Measurements from ENCODE around the gene RHPN2.
A peak's percentile ranks its signal among the peaks of the same experiment; 100 is the strongest.
"Not testable (repeated sequence)": the region's sequence is repeated elsewhere in the genome, so short reads cannot be mapped to it uniquely, and the experiment has no call there.

RHPN2 gene

DNA sequence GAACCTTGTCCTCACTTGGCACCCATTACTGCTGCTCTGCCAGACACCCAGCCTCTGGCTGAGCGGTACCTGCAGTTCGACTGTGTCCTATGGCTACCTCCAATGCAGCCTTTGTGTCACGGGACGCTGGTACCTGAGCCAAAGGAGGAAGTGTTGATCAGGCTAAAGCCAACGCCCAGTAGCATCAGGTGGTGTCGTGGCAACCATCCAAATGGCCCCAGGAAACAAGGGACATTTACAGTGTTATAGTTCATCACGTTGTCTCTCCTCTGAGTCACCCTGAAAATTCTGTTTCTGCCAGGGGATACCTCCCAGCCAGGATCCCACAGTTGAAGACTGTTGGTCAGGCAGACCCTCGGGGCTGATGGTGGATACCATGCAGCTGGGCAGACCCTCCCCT, 10.1 kb downstream of the RHPN2 start:
- TF ChIP-seq, protein P1, sequence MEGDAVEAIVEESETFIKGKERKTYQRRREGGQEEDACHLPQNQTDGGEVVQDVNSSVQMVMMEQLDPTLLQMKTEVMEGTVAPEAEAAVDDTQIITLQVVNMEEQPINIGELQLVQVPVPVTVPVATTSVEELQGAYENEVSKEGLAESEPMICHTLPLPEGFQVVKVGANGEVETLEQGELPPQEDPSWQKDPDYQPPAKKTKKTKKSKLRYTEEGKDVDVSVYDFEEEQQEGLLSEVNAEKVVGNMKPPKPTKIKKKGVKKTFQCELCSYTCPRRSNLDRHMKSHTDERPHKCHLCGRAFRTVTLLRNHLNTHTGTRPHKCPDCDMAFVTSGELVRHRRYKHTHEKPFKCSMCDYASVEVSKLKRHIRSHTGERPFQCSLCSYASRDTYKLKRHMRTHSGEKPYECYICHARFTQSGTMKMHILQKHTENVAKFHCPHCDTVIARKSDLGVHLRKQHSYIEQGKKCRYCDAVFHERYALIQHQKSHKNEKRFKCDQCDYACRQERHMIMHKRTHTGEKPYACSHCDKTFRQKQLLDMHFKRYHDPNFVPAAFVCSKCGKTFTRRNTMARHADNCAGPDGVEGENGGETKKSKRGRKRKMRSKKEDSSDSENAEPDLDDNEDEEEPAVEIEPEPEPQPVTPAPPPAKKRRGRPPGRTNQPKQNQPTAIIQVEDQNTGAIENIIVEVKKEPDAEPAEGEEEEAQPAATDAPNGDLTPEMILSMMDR (IDR thresholded peaks at IDR 0.05), result no peak
- no peak for TF ChIP-seq ZFX (IDR thresholded peaks at IDR 0.05; ENCODE audit: borderline replicate concordance)
- peak overlapping the region; percentile 58 for H3K27ac ChIP-seq

DNA sequence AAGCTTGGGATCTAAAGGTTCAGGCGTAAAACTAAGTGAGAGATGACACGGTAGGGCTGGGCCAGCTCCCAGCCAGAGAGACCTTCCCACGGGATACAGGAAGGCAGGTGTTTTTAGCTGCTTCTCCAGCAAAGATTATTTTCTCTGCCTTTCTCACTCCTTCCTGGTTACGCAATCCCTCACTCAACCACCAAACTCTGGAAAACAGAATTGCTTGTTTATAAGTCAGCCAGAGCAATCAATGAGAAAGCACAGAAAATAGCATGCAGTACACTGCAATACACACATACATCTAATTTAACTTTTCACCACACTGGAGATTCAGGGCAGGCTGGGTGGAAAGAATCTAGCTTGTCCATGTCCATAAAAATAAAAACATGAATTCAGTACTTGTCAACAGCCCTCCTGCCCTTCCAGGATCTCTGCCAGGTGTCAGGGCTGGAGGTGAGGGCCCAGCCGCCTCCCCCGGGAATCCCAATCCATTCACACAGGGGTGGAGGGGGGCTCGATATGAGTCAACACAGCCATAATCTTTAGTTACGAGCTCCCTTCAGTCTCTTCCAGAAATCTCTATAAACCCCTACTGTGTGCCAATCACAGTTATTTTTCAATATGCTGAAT, 12.2 kb downstream of the RHPN2 start:
- H3K27ac ChIP-seq, result no peak overlapping the region
- TF ChIP-seq, protein P1 (IDR thresholded peaks at IDR 0.05), result no peak
- TF ChIP-seq ZFX (IDR thresholded peaks at IDR 0.05; ENCODE audit: borderline replicate concordance), result no peak

DNA sequence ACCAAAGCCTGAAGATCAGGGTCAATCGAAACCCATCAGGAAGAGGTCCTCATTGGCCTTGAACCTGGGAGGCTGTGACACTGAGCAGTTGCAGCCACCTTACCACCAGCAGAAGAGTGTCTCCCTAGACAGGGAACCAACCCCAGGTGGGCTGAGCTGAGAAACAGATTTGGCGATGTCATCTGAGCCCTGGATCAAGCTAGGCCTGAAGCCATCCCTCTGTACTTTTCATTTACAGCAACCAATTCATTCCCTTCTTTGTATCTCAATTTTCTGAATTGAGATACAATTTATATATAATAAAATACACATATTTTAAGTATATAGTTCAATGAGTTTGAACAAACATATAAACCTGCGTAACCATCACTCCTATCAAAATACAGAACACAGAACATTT, 14.6 kb downstream of the RHPN2 start:
- no peak overlapping the region for H3K27ac ChIP-seq
- TF ChIP-seq ZFX (IDR thresholded peaks at IDR 0.05; ENCODE audit: borderline replicate concordance), result no peak
- TF ChIP-seq, protein P1 (IDR thresholded peaks at IDR 0.05), result no peak

DNA sequence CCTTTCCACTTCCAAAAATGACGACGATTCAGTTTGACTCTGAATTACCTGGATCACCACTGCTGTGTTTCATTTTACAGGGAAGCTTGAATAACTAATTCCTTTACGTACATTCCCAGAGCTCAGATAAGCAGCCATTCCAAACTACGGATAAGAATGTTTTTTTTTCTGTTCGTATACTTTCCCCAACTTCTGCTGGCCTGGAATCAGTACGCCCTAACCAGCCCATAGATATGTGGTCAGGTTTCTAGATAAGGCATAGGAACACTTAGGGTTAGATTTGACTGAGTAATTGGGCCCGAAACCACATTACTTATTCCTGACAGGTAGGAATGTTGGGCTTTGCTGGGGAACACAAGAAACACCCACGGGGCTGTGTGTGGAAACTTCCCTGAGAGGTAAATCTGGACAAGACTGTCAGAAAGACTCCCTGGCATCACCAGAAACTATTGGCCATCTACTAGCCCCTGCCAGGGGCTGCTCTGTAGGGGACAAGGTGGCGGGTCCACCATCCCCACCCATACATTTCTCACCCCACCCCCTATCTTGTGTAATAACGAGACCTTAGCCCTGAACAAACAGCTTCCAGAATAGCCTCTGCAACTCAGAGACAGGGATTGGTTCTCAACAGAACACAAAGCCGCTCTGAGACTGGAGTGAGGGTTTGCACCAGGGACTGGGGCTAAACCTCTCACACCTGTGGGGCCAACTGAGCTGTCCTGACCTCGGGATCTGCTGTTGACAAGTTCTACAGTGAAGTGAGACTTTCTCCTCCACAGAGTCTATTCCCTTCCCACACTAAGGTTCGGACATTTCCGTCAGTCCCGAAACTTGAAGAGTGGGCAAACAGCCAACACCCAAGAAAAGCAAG, 15.6 kb downstream of the RHPN2 start:
- TF ChIP-seq, protein P1 (IDR thresholded peaks at IDR 0.05), result no peak
- H3K27ac ChIP-seq, result no peak overlapping the region

DNA sequence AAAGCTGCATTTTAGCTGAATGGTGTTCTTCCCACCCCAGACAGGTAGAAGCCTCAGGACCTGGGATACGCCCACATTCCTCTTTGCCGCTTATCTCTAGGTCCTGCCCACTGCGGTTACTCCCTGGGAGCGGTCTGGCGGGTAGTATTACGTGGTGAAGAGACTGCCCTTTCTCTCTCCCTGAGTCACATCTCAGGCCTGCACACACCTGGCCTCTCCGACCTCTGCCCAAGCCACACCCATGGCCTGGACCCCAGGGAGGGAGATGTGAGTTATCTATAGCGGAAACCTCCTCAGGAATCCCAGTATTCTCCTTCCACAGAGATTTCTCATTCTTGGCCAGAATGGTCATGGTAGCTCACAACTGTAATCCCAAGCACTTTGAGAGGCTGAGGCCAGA, 17.3 kb downstream of the RHPN2 start:
- no peak for TF ChIP-seq ZFX (IDR thresholded peaks at IDR 0.05; ENCODE audit: borderline replicate concordance)
- TF ChIP-seq, protein P1 (IDR thresholded peaks at IDR 0.05), result no peak
- H3K27ac ChIP-seq, result no peak overlapping the region

DNA sequence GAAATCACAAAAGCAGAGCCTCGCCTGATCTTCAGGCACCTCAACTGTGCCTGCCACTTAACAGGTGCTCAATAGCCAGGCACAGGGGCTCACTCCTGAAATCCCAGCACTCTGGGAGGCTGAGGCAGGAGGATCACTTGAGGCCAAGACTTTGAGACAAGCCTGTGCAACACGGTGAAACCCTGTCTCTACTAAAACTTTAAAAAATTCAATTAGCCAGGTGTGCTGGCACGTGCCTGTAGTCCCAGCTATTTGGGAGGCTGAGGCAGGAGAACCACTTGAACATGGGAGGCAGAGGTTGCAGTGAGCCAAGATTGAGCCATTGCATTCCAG, 22.9 kb downstream of the RHPN2 start:
- not testable (repeated sequence) for H3K27ac ChIP-seq

DNA sequence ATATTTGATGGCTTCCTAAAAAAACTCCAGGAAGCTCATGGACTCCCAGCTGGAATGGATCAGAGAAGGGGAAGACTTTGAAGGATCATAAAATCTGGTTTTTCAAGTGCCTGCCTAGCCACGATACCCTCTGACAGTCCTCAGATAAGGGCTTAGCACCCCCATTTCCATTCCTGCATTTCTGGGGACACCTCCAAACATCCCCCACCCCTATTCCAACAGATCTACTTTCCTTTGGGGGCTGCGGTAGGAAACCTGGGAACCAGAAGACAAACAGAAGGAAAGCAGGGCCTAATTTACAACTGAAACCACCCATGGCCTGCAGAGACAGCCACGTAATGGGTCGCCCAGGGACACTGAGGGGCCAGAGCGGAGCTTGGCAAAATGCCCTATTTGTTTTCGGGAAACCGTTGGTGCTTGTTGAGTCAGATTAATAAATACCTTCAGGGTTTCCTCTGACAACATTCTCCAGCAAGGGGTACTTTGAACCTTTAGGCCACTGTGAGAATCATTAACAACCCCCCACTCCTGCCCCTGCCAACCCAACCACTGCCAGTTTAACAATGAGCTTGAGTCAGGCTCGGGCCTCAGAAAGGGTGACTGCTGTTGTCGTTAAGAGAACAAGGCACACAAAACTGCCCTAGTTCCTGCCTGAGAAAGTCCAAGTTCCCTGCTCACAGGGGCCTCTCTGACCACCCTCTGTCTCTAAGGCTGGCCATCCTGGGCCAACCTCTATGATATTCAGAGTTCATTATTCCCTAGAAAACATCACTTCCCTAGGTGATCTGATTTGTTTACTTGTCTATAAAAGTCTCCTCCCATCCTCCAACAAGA, 23.5 kb downstream of the RHPN2 start:
- H3K27ac ChIP-seq, result no peak overlapping the region
- TF ChIP-seq, protein P1 (IDR thresholded peaks at IDR 0.05), result no peak
- TF ChIP-seq ZFX (IDR thresholded peaks at IDR 0.05; ENCODE audit: borderline replicate concordance), result no peak
